ENCODE data around the gene TTC9C.

TTC9C gene

GRCh38 chr11:62682518-62682917 is 45.8 kb upstream of the TTC9C start:
- TF ChIP-seq EZH2phosphoT487 (IDR thresholded peaks at IDR 0.05; ENCODE audit: borderline replicate concordance) (no peak), CTCF (conservative IDR thresholded peaks at IDR 0.05; ENCODE audit: low read length) (no peak)
- Histone ChIP-seq H3K79me2 (ENCODE audit: insufficient read depth, low read length) (peaks cover 13% of the 10 kb centered on the region), H3K9ac (ENCODE audit: low read depth, low read length, poor library complexity, severe bottlenecking) (no peak overlapping the region)

GRCh38 chr11:62687508-62688396 is 40.5 kb upstream of the TTC9C start:
- H3K4me3 ChIP-seq (ENCODE audit: low read length, poor library complexity, severe bottlenecking) = no peak overlapping the region
- TF ChIP-seq EZH2phosphoT487 (IDR thresholded peaks at IDR 0.05; ENCODE audit: borderline replicate concordance) (no peak), CTCF (conservative IDR thresholded peaks at IDR 0.05; ENCODE audit: low read length) (no peak)
- H3F3A ChIP-seq (ENCODE audit: low read depth) = no peaks in the 10 kb centered on the region
- H3K9me2 ChIP-seq (replicated peaks; ENCODE audit: low read depth, low read length) = no peaks in the 10 kb centered on the region
- no peaks in the 10 kb centered on the region for H3K9me3 ChIP-seq (ENCODE audit: insufficient read depth, low read depth, low read length)
- H2AFZ ChIP-seq (ENCODE audit: low read length) = no peak overlapping the region
- no peak overlapping the region for H3K4me2 ChIP-seq (ENCODE audit: low read depth, low read length, poor library complexity, severe bottlenecking)
- H3K79me2 ChIP-seq (ENCODE audit: insufficient read depth, low read length) = no peaks in the 10 kb centered on the region
- peaks cover 28% of the 10 kb centered on the region; the same call in 1 of the 2 replicates for H3K36me3 ChIP-seq (ENCODE audit: insufficient read depth, low read length)
- no peaks in the 10 kb centered on the region for H3K4me1 ChIP-seq (ENCODE audit: insufficient read depth, low read length, poor library complexity, severe bottlenecking)
- H3K27me3 ChIP-seq (ENCODE audit: insufficient read depth, low read length, poor library complexity, severe bottlenecking) = no peaks in the 10 kb centered on the region
- H4K20me1 ChIP-seq (ENCODE audit: insufficient read depth, low read length, poor library complexity, severe bottlenecking) = no peaks in the 10 kb centered on the region
- H3K9ac ChIP-seq (ENCODE audit: low read depth, low read length, poor library complexity, severe bottlenecking) = no peak overlapping the region

More at GRCh38 chr11:62682518-62682917, 45.8 kb upstream of the TTC9C start:
- Histone ChIP-seq H3K36me3 (ENCODE audit: insufficient read depth, low read length) (no peaks in the 10 kb centered on the region), H3K9me2 (replicated peaks; ENCODE audit: low read depth, low read length) (no peaks in the 10 kb centered on the region), H3F3A (ENCODE audit: low read depth) (no peaks in the 10 kb centered on the region), H3K4me1 (ENCODE audit: insufficient read depth, low read length, poor library complexity, severe bottlenecking) (peaks cover 8% of the 10 kb centered on the region), H3K4me3 (ENCODE audit: low read length, poor library complexity, severe bottlenecking) (no peak overlapping the region), H2AFZ (ENCODE audit: low read length) (no peak overlapping the region), H3K27me3 (ENCODE audit: insufficient read depth, low read length, poor library complexity, severe bottlenecking) (no peaks in the 10 kb centered on the region), H3K9me3 (ENCODE audit: insufficient read depth, low read depth, low read length) (no peaks in the 10 kb centered on the region), H3K4me2 (ENCODE audit: low read depth, low read length, poor library complexity, severe bottlenecking) (no peak overlapping the region), H4K20me1 (ENCODE audit: insufficient read depth, low read length, poor library complexity, severe bottlenecking) (peaks cover 8% of the 10 kb centered on the region)

- Histone ChIP-seq H3K79me2 (ENCODE audit: insufficient read depth, low read length) (no peaks in the 10 kb centered on the region), H3K9ac (ENCODE audit: low read depth, low read length, poor library complexity, severe bottlenecking) (no peak overlapping the region), H3K4me3 (ENCODE audit: low read length, poor library complexity, severe bottlenecking) (no peak overlapping the region), H3K9me2 (replicated peaks; ENCODE audit: low read depth, low read length) (no peaks in the 10 kb centered on the region), H3K36me3 (ENCODE audit: insufficient read depth, low read length) (peaks cover 36% of the 10 kb centered on the region; the same call in 1 of the 2 replicates), H4K20me1 (ENCODE audit: insufficient read depth, low read length, poor library complexity, severe bottlenecking) (no peaks in the 10 kb centered on the region), H2AFZ (ENCODE audit: low read length) (no peak overlapping the region), H3K9me3 (ENCODE audit: insufficient read depth, low read depth, low read length) (no peaks in the 10 kb centered on the region), H3K27me3 (ENCODE audit: insufficient read depth, low read length, poor library complexity, severe bottlenecking) (no peaks in the 10 kb centered on the region), H3K4me2 (ENCODE audit: low read depth, low read length, poor library complexity, severe bottlenecking) (no peak overlapping the region), H3F3A (ENCODE audit: low read depth) (no peaks in the 10 kb centered on the region), H3K4me1 (ENCODE audit: insufficient read depth, low read length, poor library complexity, severe bottlenecking) (no peaks in the 10 kb centered on the region)
- no peak for TF ChIP-seq CTCF (conservative IDR thresholded peaks at IDR 0.05; ENCODE audit: low read length)
- no peak for TF ChIP-seq EZH2phosphoT487 (IDR thresholded peaks at IDR 0.05; ENCODE audit: borderline replicate concordance)
Observed at GRCh38 chr11:62688491-62688890, 39.8 kb upstream of the TTC9C start.

Measured in Loucy (cell line).